NCI-H226 (cell line): Measurements from ENCODE around the gene REV3L.
"Not testable (repeated sequence)": the region's sequence is repeated elsewhere in the genome, so short reads cannot be mapped to it uniquely, and the experiment has no call there.

ENCODE experiments used
- DNase-seq: peaks from one replicate; pipeline ENCODE4 v3.0.0-alpha.2; 2015

REV3L gene

DNA sequence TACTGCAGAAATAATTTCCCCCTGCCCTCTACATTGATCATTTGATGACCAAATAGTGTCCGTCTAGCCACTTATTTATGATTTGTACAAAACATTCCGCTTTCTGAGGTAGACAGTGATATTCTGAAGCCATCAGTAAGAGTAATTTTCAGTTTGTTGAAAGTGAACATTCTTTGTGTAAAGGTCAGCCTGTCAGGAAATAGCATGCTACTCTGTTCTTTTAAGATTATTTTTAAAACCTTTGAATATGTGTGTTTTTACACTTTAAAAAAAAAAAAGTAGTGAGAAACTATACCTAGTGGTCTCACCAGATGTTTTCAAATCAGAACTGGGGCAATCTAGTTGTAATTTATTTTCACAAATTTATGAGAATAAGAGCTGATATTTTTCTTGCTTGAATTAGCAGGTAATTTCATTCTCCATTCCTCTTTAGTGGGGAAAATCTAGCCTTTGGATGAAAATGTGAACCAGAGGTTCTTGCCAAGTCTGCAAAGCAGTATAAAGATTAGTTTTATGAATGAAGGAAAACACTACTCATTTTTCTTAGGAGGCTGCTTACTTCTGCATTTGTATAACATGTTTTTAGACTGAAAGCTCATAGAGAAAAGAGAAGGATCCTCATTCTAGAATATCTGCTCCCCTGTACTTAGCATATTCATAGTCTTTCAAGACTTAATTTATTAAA lies 12.1 kb upstream of the REV3L start:
- DNase-seq = no peak

DNA sequence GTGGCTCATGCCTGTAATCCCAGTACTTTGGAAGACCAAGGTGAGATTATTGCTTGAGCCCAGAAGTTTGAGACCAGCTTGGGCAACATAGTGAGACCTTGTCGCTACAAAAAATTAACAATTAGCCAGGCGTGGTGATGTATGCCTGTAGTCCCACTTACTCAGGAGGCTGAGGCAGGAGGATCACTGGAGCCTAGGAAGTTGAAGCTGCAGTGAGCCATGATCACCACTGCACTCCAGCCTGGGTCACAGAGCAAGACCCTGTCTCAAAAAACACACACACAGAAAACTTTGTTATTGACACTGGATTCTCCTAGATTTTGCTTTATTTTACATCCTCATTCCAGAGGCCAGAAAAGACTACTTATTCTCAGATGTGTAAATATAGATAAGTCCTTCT lies 9.5 kb upstream of the REV3L start:
- DNase-seq = no peak

DNA sequence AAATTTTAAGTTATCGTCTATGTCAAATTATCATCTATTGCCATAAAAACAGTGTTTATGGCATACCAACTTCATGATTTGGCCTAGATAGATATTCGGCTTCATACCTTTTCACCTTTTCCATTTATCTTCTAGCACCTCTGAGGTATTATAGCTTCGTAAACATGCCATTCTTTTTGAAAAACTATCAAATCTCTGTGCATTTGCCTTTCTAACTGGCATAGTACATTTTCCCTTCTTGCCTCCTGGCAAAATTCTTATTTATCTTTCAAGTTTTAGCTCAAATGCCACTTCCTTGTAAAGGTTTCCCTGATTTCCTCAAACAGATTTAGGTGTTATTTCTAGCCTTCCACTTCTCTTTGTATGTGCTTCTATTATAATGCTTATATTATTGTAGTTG lies 7.0 kb upstream of the REV3L start:
- DNase-seq = no peak

DNA sequence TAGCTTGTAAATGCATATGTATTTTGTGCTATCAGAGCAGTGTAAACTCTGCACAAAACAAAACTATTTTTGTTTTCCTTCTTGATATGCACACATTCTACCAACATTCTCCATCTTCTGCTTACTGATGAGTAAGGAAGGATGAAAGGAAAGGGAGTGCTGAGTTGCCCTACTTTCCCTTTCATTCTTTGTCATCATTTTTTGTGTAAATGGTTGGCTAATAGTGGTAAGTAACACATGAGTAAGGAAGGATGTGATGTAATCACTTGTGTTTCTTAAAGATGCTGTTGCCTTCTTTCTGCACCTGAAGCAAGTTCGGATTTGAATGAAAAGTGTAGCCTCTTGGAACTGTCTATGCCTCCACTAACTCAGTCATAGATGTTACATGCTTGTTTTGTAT lies 4.6 kb upstream of the REV3L start:
- DNase-seq = peak; percentile 74

DNA sequence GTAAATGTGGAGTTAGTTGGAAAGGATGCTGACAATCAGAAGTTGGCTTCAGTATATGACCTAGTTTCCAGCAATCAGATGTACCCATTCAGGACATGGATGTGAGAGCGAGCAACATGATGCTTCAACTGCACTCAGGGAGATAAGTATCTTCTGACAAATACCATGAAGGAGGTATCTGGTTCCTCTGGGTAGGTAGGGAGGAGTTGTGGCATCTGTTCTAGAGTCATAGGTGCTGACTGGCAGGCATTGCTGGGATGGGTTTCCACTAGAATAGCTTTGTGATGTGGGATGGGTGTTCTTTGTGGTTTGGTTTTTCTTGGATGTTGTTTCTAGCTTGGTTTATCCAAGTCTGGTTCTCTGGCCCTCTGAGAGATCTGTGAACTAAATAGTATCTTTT lies 3.9 kb upstream of the REV3L start:
- DNase-seq = no peak

DNA sequence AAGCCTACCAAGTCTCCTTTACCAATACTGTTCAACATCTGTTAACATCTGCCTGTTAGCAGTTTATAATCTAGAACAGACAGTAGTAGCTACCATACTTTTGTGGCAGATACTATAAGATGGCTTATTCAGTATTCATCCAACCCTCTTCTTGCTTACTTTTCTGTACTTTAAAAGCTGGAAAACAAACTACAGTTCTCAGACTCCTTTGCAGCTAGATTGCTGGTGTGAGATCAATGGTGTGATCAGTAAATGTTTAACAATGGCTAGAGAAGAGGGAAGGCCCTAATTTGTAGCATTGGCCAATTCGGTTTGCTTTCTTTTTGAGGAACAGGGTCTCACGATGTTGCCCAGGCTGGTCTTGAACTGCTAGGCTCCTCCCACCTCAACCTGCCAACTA lies 3.5 kb upstream of the REV3L start:
- DNase-seq = no peak

DNA sequence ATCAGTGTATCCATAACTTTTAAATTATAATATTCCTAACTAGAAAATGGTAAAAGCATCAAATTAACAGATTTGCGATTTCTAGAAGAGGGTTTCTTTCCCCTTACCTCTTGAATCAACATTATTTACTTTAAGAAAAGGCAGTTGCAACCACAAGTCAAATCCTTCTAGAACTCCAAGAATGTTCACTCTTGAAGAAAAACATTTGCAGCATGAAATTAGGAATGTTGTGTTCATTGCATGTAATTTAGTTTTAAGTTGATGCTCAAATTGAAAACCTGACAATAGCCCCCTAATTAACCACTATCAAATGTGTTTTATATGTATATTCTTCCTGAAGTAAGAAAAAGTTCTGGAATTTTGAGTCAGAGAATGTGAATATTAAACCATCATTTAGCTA lies 2.3 kb upstream of the REV3L start:
- no peak for DNase-seq

DNA sequence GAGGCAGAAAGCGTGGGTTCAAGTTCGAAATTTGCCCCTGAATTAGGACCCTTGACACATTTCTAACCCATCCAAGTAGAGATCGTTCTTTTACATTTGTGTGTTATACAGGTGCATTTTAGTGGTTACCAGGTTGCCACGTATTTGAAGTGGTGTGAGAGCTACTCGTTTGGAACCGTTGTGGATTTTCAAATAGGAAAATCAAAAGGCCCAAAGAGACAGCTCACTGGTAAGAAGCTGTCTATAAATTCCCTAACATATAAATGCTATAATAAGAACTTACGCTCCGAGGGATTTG lies 1.6 kb upstream of the REV3L start:
- DNase-seq = no peak

DNA sequence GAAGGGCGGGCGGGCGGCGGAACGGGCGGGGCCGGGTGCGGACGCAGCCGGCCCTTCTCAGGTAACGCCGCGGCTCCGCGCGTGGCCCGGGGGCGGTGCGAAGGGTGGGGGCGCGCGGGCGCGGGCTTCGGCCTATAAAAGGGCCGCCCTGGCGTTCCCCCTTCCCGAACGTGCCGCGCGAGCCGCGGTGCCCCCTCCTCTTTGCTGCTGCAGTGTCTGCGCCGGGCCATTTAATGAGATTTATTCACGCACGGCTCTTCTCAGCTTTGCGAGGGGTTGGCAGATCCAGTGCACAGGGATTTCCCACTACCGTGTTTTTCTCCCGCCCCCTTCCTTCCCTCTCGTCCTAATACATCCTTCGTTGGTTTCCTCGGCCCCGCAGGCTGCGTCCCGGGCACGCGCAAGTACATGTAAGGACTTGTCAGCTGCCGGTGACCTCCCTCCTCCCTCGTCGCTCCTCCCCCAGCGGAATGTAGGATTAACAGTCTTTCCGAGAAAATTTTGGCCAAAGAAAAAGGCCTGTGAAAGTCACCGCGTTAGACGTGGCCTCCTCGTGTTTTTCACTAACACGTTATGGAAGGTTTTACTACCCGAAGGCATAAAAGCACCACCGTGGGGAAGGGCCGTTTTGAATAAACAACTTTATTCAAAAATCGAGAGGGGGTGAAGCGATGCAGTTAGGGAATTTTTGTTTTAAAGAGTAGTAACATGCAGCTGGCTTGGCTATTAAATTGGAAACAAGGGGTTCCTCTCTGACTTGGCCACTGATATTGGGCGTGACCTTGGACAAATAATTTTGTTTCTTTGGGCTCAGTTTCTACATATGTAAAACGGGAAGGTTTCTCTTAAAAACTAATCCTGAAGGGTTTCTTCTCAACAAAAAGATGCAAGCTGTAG lies 966 bp upstream of the REV3L start:
- DNase-seq = peak; percentile 92

DNA sequence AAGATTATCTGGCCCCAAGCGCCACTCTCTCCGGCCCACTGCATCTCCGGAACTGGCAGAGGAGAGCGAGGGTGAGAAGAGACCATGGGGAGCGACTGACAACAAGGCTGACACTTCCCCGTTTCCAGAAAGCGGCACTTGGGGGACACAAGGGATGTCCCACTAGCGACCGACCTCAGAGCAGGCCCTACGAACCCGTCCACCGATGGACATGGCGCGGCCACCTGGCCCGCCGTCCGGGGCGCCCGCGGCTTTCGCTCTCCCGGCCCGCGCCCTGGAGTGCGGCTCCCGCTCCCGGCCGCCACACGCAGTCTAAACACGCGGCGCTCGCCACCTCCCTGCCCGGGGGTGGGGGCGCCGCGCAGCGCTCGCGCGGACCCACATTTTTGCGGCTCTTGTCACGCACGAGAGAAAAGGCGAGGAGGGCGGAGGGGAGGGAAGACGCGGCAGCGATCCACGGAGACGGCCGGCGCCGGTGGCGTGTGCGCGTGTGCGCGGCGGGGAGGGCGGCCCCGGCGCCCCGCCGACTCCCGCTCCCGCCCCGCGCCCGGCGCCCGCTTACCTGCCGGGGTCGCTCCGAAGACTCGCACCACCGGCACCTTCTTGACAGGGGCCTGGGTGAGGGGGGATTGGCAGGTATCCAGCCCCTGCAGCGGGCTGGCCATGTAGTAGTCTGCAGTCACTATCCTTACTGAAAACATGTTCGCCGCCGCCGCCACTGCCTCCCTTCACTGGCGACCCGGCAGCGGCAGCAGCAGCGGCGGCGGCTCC lies 645 bp downstream of the REV3L start:
- DNase-seq = peak; percentile 29

DNA sequence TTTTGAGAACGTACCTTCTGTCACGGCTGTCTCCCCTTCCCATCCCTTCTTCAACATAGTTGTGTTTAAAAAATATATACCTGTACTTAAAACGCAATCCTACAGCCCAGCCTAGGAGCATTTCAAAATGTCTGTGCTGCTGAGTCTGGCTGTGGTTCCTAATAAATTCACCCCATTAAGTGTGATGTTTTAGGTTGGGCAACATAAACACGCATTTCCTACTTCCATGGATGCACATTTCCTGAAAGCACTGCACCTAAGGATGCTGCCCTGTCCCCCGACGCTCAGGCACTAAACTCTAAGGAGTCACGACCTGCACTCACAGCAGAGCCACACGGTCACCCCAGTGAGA lies 1.2 kb downstream of the REV3L start:
- DNase-seq = peak; percentile 14

DNA sequence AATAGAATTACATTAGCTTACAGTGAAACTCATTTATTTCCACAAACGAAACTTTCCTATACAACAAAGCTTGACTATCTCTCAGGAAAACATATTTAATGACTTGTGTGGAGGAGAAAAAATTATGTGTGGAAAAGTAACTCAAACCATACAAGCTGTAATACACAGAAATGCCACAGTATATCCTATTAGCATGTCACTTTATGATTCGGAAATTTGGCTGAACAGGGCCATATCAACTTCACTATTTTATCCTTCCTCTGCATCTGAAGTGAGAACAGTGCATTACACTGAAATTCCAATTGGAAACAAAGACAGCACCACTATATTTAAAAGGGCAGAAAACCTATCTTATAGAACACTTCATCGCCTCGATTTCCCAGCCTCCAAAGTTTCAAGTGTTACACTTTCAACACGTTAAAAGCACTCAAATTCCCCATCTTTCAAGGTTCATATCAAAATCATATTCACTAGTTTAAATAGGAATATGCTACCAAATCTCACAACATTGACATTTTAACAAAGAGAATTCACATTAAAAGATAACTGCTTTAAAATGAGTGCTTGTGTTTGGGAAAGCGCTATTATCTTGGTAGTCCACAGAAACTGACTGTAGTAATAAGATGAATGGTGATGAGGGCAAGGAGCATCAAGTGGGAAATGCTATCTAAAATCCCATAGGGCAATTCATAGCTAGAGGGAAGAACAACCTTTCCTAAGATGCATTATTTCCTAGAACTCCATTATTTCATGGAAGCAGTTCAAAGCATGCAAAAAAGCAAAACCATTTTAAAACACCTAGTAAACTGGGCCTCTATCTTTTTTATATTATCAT lies 1.8 kb downstream of the REV3L start:
- no peak for DNase-seq

DNA sequence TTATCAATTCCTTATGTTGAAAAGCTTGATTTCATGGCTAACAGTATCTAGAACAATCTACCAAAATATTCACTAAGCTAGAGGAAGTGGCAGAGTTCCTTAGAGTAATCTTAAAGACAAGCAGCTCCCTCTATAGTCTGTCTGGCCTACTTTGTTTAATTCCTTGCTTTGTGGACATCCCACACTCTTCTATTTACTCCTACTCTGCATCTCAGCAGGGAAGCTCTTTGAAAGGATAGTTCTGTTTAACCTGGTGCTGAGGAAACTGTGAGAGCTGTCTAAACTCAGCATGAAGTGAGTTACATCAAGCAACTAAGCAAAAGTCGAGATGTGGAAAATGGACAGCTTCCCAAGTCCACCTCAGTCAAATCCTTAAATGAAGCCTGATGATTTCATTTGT lies 4.3 kb downstream of the REV3L start:
- peak; percentile 62 for DNase-seq

DNA sequence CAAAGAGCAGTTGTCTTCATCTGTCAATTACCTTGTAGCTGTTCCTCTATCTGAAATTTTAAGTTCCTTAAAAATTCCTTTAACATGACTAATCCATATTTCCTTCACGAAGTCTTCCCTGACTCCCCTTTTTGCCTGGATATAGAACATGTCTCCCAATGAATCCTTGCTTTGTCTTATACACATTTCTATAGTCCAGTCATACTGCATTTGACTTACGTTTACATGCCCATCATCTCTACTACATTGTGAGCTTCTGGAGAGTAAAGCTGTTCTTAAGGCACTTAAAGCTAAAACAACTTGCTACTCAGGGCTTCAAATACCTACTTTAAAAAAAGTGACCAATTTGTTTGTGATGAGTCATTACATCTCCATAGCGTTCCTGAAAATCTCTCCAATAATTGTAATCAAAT lies 4.9 kb downstream of the REV3L start:
- DNase-seq = peak; percentile 66

DNA sequence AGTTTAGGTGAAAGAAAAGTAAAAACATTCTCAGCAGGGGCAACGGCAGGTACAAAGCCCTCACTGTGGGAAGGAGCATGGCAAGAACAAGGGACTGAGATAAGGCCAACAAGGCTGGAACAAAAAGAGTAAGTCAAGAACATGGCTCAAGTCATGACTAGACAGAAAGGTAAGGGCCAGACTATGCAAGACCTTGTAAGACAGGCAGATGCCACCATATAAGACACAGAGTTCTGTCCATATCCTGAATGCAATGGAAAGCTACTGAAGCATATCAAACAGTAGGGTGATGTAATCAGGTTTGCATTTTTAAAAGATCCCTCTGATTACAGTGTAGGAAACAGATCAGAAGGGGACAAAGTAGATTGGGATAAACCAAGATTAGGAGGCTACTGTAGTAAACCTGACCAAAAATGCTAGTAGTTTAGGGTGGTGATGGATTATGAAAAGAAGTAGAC lies 5.5 kb downstream of the REV3L start:
- DNase-seq = peak; percentile 11

DNA sequence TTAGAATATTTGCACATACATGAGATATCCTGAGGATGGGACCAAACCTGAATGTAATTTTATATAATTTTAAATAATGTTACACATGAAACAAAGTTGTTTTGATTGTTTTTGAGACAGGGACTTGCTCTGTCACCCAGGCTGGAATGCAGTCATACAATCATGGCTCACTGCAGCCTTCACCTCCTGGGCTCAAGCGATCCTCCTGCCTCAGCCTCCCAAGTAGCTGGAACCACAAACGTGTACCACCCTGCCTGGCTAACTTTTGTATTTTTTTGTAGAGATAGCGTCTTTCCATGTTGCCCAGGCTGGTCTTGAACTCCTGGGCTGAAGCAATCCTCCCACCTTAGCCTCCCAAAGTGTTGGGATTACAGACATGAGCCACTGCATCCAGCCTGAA lies 7.0 kb downstream of the REV3L start:
- DNase-seq = not testable (repeated sequence)

DNA sequence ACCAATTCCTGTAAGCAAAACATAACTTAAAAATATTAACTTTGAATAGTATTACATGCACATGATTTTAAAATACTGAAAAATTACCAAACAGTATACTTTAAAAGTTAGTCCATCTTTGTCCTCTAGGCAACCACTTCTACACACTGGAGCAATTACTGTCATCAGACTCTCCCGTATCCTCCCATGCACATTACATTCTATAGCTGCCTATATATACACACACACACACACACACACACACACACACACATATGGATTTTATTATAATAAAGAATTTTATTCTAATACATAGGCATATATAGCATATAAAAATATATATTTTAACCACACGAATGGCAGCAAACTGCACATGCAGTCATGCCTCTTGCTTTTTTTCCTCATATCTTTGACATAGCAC lies 8.2 kb downstream of the REV3L start:
- no peak for DNase-seq

DNA sequence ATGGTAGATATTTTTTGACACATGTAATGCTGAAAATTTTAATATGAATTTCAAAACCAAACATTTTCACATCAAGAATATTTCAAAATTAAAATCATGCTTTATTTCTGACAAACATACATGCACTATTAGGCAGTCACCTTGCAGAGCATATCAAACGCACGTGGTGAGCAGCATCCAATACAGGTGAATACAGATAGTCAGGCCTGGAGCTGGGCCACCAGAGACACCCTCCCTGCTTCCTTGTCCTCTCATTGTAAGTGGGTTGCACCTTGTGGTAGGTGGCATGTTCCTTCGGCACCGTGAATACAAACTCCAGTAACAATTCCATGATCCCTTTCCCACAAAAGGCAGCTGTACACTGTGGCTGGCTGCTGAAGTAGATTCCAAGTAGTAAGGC lies 8.9 kb downstream of the REV3L start:
- DNase-seq = no peak

DNA sequence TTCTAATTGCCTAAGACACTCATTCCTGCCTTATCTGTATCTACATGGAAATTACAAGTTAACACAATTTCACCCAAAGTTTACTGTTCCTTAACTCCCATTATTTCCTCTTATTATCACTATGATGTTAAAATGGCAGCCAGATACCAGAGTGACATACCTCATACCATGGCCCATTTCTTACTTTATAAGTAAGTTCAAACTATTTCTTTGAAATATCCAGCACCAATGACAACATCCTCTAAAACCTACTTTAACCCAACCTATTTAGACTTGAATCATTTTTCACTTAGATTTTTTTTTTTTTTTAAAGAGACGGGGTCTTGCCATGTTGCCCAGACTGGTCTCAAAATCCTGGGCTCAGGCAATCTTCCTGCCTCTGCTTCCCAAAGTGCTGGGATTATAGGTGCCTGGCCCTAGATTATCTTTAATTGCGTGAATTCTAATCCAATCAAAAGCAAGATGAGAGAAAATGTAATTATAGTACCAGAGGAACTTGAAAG lies 10.0 kb downstream of the REV3L start:
- no peak for DNase-seq

DNA sequence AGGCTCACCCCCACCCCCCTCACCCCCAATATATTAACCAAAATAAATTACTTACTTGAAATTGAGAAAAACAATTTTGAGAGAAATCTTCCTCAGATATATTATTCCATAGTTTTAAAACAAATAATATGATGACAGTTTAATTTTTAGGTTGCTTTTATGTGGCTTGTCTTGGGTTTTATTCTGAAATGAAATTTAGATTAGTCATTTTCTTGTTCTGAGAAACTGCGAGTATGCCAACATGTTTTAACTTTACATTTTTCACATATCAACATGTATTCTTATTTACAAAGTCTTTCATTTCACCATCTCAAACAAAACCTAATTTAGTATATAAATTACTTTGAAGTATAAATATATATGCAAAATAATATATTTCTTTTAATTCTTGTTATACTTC lies 11.1 kb downstream of the REV3L start:
- DNase-seq = no peak

DNA sequence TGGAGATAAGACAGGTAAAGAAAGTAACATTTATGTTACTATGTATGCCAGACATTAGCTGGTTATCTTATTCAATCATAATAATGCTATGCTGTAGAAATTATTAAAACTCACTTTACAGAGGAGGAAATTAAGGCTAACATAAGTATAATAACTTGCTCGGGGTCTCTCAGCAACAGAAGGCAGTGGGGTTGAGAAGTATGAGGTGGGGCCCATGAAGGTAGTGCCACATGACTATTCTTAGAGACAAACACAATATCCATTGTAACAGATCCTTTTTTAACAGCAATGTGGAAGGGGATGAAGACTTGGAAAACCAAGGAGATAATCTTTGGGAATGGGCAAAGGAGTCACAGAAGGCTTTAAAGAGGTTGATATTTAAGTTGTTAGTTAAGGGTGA lies 11.5 kb downstream of the REV3L start:
- DNase-seq = no peak

DNA sequence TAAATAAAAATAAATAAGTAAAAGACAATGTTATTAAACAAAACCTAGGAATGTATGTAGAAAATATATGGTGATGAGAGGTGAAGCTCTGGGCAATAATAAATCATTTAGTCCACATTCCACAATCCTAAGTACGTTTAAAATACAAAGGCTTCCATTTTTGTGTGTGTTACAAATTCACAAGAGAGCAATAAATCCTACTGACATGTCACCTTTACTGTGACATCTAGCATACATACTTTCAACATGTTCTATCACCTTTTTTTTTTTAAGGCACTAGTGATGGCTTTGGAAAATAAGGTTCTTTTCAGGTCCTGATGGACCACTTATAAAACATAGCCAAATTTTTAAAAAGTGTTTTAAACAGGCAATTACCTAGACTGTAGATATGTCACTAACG lies 12.0 kb downstream of the REV3L start:
- no peak for DNase-seq

DNA sequence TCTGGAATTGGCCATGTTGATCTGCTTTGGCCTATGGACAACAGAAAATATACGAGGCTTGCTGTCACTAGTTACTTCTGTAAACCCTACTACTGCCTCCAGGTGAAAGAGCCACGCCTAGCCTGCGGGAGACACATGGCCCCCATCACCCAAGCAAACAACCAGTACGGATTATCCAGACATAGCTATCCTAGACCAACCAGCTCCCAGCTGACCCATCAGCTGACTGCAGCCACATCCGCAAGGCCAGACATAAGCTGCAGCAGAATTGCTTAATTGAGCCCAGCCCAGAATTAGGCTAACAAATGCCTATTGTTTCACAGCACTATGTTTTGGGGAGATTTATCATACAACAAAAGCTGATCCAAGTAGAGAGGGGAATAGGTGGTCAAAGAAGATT lies 13.5 kb downstream of the REV3L start:
- DNase-seq = no peak
